Epithelial cell of proximal tubule (primary cell): Measurements from ENCODE around the gene FRMD4B. TPM values are rescaled to one million over a fixed set of nuclear protein-coding genes. Genes with fewer than 3 reads are reported as not detected.

Experiments
- DNase-seq: peaks from one replicate; pipeline ENCODE4 v3.0.0-alpha.2; 2011; ENCODE audit warnings: low read depth
- H3K4me3 ChIP-seq: 2 replicates; pipeline ENCODE4 v1.5.1; 2011; ENCODE audit warnings: low read depth, mild to moderate bottlenecking, low read length
- CTCF ChIP-seq: conservative IDR thresholded peaks from 2 replicates; pipeline ENCODE4 v1.5.1; 2012; ENCODE audit warnings: low read depth, mild to moderate bottlenecking, low read length
- total RNA-seq: library from RNA; depleted of rRNA; stranded (reverse); fragments of >200 nt; gene quantifications from 2 replicates; pipeline ENCODE4 v1.2.3, GENCODE V29; 2015

Gene FRMD4B
- total RNA-seq, 1 donor from 2014 or later: 21.7 TPM

GRCh38 chr3:69370156-69370883, 15.6 kb downstream of the FRMD4B start:
- no peak for TF ChIP-seq CTCF
- H3K4me3 ChIP-seq: peak overlapping the region; percentile 7
- DNase-seq: no peak

- DNase-seq: no peak
- no peak overlapping the region for H3K4me3 ChIP-seq
- TF ChIP-seq CTCF: no peak
Observed at GRCh38 chr3:69368129-69368741, 17.7 kb downstream of the FRMD4B start.

- no peak for DNase-seq
- TF ChIP-seq CTCF: no peak
- no peak overlapping the region for H3K4me3 ChIP-seq
Observed at GRCh38 chr3:69367586-69367985, 18.3 kb downstream of the FRMD4B start.

- no peak for TF ChIP-seq CTCF
- no peak overlapping the region for H3K4me3 ChIP-seq
- DNase-seq: peak; percentile 35
Observed at GRCh38 chr3:69364354-69364753, 21.5 kb downstream of the FRMD4B start.

GRCh38 chr3:69360690-69361089, 25.2 kb downstream of the FRMD4B start:
- no peak overlapping the region for H3K4me3 ChIP-seq
- no peak for TF ChIP-seq CTCF
- DNase-seq: no peak

GRCh38 chr3:69359916-69360315, 26.0 kb downstream of the FRMD4B start:
- H3K4me3 ChIP-seq: no peak overlapping the region
- TF ChIP-seq CTCF: no peak
- DNase-seq: no peak
